ENCODE measurements around the gene ARMC10. TPM values are rescaled to one million over a fixed set of nuclear protein-coding genes. Genes with fewer than 3 reads are reported as not detected.

ARMC10 gene
- total RNA-seq, 1 donor from 2014 or later: 36.5 TPM

DNA sequence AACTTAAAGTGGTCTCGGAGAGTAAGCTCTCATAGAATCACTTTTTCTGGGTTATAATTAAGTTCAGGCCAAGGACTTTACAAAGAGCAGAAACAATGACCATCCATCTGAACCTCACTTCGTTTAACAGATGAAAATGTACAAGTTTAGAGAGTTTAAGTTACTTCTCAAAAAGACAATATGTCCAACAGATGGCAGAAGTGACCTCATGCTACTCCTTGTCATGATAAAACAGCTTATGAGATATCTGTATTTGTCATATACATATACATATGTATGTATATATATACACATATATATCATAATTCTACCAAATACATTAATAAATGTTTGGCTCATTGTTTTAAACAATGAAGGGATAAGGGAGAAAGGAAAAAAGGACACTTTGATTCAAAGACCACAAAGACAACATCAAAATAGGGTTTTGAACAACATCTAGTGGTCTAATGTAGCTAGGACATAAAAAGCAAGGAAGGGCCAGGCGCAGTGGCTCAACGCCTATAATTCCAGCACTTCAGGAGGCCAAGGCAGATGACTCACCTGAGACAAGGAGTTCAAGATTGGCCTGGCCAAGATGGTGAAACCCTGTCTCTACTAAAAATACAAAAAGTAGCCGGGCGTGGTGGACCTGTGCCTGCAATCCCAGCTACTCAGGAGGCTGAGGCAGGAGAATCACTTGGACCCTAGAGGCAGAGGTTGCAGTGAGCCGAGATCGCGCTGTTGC is 56.1 kb downstream of the ARMC10 start:
- TF ChIP-seq, protein P1, sequence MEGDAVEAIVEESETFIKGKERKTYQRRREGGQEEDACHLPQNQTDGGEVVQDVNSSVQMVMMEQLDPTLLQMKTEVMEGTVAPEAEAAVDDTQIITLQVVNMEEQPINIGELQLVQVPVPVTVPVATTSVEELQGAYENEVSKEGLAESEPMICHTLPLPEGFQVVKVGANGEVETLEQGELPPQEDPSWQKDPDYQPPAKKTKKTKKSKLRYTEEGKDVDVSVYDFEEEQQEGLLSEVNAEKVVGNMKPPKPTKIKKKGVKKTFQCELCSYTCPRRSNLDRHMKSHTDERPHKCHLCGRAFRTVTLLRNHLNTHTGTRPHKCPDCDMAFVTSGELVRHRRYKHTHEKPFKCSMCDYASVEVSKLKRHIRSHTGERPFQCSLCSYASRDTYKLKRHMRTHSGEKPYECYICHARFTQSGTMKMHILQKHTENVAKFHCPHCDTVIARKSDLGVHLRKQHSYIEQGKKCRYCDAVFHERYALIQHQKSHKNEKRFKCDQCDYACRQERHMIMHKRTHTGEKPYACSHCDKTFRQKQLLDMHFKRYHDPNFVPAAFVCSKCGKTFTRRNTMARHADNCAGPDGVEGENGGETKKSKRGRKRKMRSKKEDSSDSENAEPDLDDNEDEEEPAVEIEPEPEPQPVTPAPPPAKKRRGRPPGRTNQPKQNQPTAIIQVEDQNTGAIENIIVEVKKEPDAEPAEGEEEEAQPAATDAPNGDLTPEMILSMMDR (conservative IDR thresholded peaks at IDR 0.05): no peak
- H3K27me3 Mint-ChIP-seq: no peaks in the 10 kb centered on the region
- H3K4me3 Mint-ChIP-seq: peak overlapping the region; percentile 8
- H3K27ac Mint-ChIP-seq: no peak overlapping the region
- H3K36me3 Mint-ChIP-seq: peaks cover 23% of the 10 kb centered on the region
- no peaks in the 10 kb centered on the region for H3K9me3 Mint-ChIP-seq
- peaks cover 22% of the 10 kb centered on the region for H3K4me1 Mint-ChIP-seq (ENCODE audit: unreplicated experiment)
- DNase-seq (ENCODE audit: extremely low spot score, unreplicated experiment): no peak

DNA sequence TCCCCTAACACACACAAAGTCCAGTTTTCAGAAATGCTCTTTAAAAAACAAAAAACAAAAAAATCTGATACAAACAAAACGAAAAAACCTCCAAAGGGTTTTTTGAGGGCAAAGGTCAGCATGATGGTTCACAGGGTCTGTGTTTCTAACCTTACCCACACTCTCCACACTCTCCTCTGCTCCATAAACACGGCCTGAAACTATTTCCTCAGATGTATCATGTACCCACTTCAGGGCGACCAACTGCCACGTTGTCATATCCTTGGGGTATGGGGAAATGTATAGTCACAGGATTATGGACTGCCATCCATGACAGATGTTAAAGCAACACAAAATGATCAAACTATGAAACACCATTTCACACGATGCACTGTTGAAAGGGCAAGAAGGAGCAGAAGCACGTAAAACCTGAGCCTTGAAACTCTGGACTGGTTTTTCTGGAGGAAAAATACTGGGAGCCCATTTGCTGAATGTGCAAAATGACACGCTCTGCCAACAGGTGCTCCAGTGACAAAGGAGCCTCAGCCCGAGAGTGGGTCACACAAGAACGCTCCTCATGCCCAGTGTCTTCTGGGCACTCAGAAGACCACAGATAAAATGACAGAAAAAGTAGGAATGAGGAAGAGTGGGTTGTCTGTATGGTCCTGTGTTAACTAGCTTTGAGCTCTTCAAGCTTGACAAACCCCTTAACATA is 58.2 kb downstream of the ARMC10 start:
- H3K4me1 Mint-ChIP-seq (ENCODE audit: unreplicated experiment): peaks cover 22% of the 10 kb centered on the region
- TF ChIP-seq, protein P1 (conservative IDR thresholded peaks at IDR 0.05): no peak
- no peaks in the 10 kb centered on the region for H3K9me3 Mint-ChIP-seq
- peak overlapping the region; percentile 57 for H3K27ac Mint-ChIP-seq
- no peak overlapping the region for H3K4me3 Mint-ChIP-seq
- no peaks in the 10 kb centered on the region for H3K27me3 Mint-ChIP-seq
- peaks cover 11% of the 10 kb centered on the region for H3K36me3 Mint-ChIP-seq
- DNase-seq (ENCODE audit: extremely low spot score, unreplicated experiment): no peak

- DNase-seq (ENCODE audit: extremely low spot score, unreplicated experiment): no peak
- Mint-ChIP-seq H3K27ac (peak overlapping the region; percentile 59), H3K27me3 (no peaks in the 10 kb centered on the region), H3K4me3 (no peak overlapping the region), H3K36me3 (peaks cover 4% of the 10 kb centered on the region), H3K4me1 (ENCODE audit: unreplicated experiment) (peaks cover 24% of the 10 kb centered on the region), H3K9me3 (no peaks in the 10 kb centered on the region)
- TF ChIP-seq, protein P1 (conservative IDR thresholded peaks at IDR 0.05): no peak
Measured at GRCh38 chr7:103134836-103135554, 60.1 kb downstream of the ARMC10 start.

DNA sequence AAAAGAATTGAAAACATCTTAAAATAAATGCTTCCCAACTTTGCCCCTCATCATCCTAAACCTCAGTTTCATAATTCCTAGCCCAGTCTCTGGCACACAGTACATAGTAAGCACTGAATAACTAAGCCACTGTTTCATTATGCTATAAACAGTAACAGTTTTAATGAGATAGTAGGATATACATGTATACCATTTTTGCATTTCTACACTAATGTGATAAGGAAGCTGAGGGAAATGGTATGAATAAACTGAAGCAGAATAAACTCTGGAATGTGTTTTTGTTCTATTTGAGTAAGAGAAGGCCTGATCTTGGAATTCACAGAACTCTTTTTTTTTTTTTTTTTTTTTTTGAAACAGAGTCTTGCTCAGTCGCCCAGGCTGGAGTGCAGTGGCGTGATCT is 65.1 kb downstream of the ARMC10 start:
- TF ChIP-seq, protein P1 (conservative IDR thresholded peaks at IDR 0.05): no peak
- H3K27me3 Mint-ChIP-seq: no peaks in the 10 kb centered on the region
- no peak overlapping the region for H3K4me3 Mint-ChIP-seq
- peaks cover 21% of the 10 kb centered on the region for H3K36me3 Mint-ChIP-seq
- no peak overlapping the region for H3K27ac Mint-ChIP-seq
- peaks cover 4% of the 10 kb centered on the region for H3K9me3 Mint-ChIP-seq
- H3K4me1 Mint-ChIP-seq (ENCODE audit: unreplicated experiment): peaks cover 14% of the 10 kb centered on the region
- DNase-seq (ENCODE audit: extremely low spot score, unreplicated experiment): no peak

DNA sequence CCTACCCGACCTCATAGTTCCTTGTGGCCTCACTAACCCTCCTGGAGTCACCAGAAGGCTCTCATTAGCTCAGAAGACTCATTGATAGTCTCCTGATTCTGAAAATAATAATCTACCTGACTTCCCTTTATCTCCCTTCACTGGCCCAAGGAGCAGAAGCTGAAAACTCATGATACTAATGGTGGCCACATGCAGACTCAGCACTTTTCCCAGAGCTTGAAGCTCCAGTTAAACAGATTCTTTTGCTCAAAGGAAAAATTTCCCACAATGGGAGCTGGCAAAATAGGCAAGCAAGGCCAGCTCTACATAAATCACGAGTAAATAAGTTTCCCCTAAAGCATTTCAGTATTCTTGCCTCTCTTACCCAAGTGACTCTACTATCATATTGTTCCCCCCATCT is 65.7 kb downstream of the ARMC10 start:
- no peak for DNase-seq (ENCODE audit: extremely low spot score, unreplicated experiment)
- peaks cover 15% of the 10 kb centered on the region for H3K4me1 Mint-ChIP-seq (ENCODE audit: unreplicated experiment)
- peaks cover 17% of the 10 kb centered on the region for H3K36me3 Mint-ChIP-seq
- H3K27ac Mint-ChIP-seq: peak overlapping the region; percentile 44
- H3K4me3 Mint-ChIP-seq: no peak overlapping the region
- TF ChIP-seq, protein P1 (conservative IDR thresholded peaks at IDR 0.05): no peak
- peaks cover 4% of the 10 kb centered on the region for H3K9me3 Mint-ChIP-seq
- no peaks in the 10 kb centered on the region for H3K27me3 Mint-ChIP-seq

Measured in type B pancreatic cell (in vitro differentiated cells).